Measurements from ENCODE around the gene ING1.
"Not testable (repeated sequence)": the region's sequence is repeated elsewhere in the genome, so short reads cannot be mapped to it uniquely, and the experiment has no call there.

DNA sequence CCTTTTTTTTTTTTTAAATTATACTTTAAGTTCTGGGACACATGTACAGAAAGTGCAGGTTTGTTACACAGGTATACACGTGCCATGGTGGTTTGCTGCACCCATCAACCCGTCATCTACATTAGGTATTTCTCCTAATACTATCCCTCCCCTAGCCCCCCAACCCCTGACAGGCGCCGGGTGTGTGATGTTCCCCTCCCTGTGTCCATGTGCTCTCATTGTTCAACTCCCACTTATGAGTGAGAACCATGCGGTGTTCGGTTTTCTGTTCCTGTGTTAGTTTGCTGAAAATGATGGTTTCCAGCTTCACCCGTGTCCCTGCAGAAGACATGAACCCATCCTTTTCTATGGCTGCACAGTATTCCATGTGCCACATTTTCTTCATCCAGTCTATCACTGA, 17.7 kb upstream of the ING1 start:
- TF ChIP-seq, protein P1, sequence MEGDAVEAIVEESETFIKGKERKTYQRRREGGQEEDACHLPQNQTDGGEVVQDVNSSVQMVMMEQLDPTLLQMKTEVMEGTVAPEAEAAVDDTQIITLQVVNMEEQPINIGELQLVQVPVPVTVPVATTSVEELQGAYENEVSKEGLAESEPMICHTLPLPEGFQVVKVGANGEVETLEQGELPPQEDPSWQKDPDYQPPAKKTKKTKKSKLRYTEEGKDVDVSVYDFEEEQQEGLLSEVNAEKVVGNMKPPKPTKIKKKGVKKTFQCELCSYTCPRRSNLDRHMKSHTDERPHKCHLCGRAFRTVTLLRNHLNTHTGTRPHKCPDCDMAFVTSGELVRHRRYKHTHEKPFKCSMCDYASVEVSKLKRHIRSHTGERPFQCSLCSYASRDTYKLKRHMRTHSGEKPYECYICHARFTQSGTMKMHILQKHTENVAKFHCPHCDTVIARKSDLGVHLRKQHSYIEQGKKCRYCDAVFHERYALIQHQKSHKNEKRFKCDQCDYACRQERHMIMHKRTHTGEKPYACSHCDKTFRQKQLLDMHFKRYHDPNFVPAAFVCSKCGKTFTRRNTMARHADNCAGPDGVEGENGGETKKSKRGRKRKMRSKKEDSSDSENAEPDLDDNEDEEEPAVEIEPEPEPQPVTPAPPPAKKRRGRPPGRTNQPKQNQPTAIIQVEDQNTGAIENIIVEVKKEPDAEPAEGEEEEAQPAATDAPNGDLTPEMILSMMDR (IDR thresholded peaks at IDR 0.05 in 8 of 11, conservative IDR thresholded peaks at IDR 0.05 in 3 of 11): not testable (repeated sequence)
- not testable (repeated sequence) for TF ChIP-seq POLR2A, POLR2AphosphoS5 (IDR thresholded peaks at IDR 0.05)

All from spleen (tissue), 7 donors.